Activated B cell treated with CpG ODN at 0.5 μM for 24 hours (primary cell): ENCODE measurements around the gene DUSP10. TPM values are rescaled to one million over a fixed set of nuclear protein-coding genes. Genes with fewer than 3 reads are reported as not detected.

Source experiments
- ATAC-seq: fragments of 200-7000 bp; cut with Tn5 transposase; one replicate; pipeline ENCODE4 v1.10.0; 2021; ENCODE audit warnings: low read depth, mild to moderate bottlenecking, moderate library complexity
- CTCF ChIA-PET: fragments of 350-600 bp; sonication (Branson Sonifier 250); formaldehyde crosslinking; loops from one replicate; lab custom pipeline; 2021; ENCODE audit warnings: antibody characterized with exemption; lab: Charles Lee
- POLR2A ChIA-PET: fragments of 350-600 bp; sonication (Branson Sonifier 250); formaldehyde crosslinking; loops from one replicate; lab custom pipeline; 2021; ENCODE audit warnings: antibody characterized with exemption; lab: Charles Lee
- DNase-seq: peaks from one replicate; pipeline ENCODE4 v3.0.0; 2022
- H3K27ac Mint-ChIP-seq: one replicate; pipeline ENCODE4 v1.8.0; 2020; ENCODE audit warnings: mixed read lengths
- H3K27me3 Mint-ChIP-seq: one replicate; pipeline ENCODE4 v1.8.0; 2021; ENCODE audit warnings: mixed read lengths
- H3K36me3 Mint-ChIP-seq: one replicate; pipeline ENCODE4 v1.8.0; 2021; ENCODE audit warnings: low read depth, mixed read lengths
- H3K4me1 Mint-ChIP-seq: one replicate; pipeline ENCODE4 v1.8.0; 2021; ENCODE audit warnings: mixed read lengths
- H3K4me3 Mint-ChIP-seq: one replicate; pipeline ENCODE4 v1.8.0; 2020; ENCODE audit warnings: mild to moderate bottlenecking, mixed read lengths
- H3K9me3 Mint-ChIP-seq: one replicate; pipeline ENCODE4 v1.8.0; 2020; ENCODE audit warnings: mixed read lengths
- CTCF ChIP-seq: fragments of 200-600 bp; IDR thresholded peaks from one replicate; pipeline ENCODE4 v1.8.0; 2022; ENCODE audit warnings: antibody characterized with exemption, mild to moderate bottlenecking
- intact Hi-C: fragments of 100-400 bp; cut with micrococcal nuclease; formaldehyde crosslinking; loops from one replicate; pipeline ENCODE4 v1.15.1; 2024
- total RNA-seq: library from RNA; stranded (reverse); gene quantifications from 2 replicates; pipeline ENCODE4 v1.2.3, GENCODE V29; 2022

The DUSP10 gene
- total RNA-seq, 1 donor from 2014 or later: 39.5 TPM

DNA sequence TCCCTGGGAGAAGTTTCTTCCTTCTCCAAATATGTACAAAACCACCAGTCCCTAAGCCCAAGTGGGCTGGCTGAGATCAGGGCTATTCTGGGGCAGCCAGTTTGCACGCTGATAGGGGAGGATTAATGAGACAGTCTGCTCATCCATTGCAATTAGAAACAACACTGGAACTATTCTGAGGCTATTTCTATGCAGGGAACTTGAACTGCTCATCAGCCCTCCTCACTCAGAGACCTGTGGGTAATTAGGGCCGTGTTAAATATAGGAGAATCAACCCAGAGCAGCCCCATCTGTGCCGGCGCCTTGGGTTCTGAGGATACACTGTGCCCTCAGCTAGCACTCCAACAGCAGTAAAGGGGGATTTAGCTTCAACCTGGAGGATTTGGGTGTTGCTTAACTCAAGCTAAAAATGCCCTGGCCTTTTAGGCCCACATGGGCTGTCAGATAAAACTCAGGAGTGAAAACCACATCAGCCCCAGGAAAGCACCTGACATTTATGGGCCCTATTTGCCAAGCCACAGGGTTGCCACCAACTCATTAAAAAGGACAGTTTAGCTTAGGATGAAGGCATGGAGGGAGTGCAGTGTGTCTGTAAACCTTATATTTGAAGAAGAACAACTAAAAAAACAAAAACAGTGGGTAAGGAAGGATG lies 53.9 kb downstream of the DUSP10 start:
- no peak for TF ChIP-seq CTCF
- Mint-ChIP-seq H3K36me3 (no peaks in the 10 kb centered on the region), H3K4me3 (no peak overlapping the region), H3K27me3 (no peaks in the 10 kb centered on the region), H3K9me3 (no peaks in the 10 kb centered on the region), H3K27ac (no peak overlapping the region), H3K4me1 (no peaks in the 10 kb centered on the region)
- ChIA-PET CTCF (no interaction called here), POLR2A (interaction anchor here (0.5 kb wide), 1 partner anchor 322 kb away, joined by 6 read pairs; no protein-coding TSS in a partner anchor)
- intact Hi-C loops: no loop called here
- DNase-seq (no peak), ATAC-seq (no peak)

GRCh38 chr1:221683681-221684080 lies 58.2 kb downstream of the DUSP10 start:
- H3K9me3 Mint-ChIP-seq: peaks cover 16% of the 10 kb centered on the region
- no peak for TF ChIP-seq CTCF
- POLR2A ChIA-PET: no interaction called here
- no peaks in the 10 kb centered on the region for H3K27me3 Mint-ChIP-seq
- no peak overlapping the region for H3K4me3 Mint-ChIP-seq
- peaks cover 3% of the 10 kb centered on the region for H3K36me3 Mint-ChIP-seq
- CTCF ChIA-PET: no interaction called here
- H3K27ac Mint-ChIP-seq: no peak overlapping the region
- ATAC-seq: no peak
- DNase-seq: no peak
- H3K4me1 Mint-ChIP-seq: no peaks in the 10 kb centered on the region
- intact Hi-C loops: no loop called here

DNA sequence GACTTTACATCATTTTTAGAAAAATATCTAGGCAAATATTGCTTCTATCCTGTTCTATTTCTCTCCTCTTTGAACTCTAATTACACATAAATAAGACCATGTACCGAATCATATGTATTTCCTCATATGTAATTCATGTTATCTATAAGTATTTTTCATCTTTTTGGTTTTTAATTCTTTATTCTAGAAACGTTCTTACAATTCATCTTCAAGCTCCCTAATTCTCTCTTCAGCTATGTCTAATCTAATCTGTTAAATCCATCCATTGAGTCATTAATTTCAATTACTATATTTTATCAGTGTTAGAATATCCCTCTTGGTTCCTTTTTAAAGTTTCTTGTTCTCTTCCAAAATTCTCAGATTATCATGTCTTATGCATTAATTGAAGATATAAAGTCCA lies 61.8 kb downstream of the DUSP10 start:
- no peaks in the 10 kb centered on the region for H3K27me3 Mint-ChIP-seq
- ChIA-PET POLR2A (no interaction called here), CTCF (no interaction called here)
- ATAC-seq: no peak
- TF ChIP-seq CTCF: no peak
- no peak overlapping the region for H3K27ac Mint-ChIP-seq
- intact Hi-C loops: no loop called here
- no peak for DNase-seq
- no peaks in the 10 kb centered on the region for H3K4me1 Mint-ChIP-seq
- H3K36me3 Mint-ChIP-seq: peaks cover 3% of the 10 kb centered on the region
- H3K9me3 Mint-ChIP-seq: peaks cover 16% of the 10 kb centered on the region
- no peak overlapping the region for H3K4me3 Mint-ChIP-seq

GRCh38 chr1:221678014-221678413 lies 63.9 kb downstream of the DUSP10 start:
- intact Hi-C loops: no loop called here
- DNase-seq (no peak), ATAC-seq (no peak)
- ChIA-PET CTCF (no interaction called here), POLR2A (no interaction called here)
- Mint-ChIP-seq H3K9me3 (peaks cover 16% of the 10 kb centered on the region), H3K27me3 (no peaks in the 10 kb centered on the region), H3K36me3 (peaks cover 3% of the 10 kb centered on the region), H3K4me3 (no peak overlapping the region), H3K4me1 (no peaks in the 10 kb centered on the region), H3K27ac (no peak overlapping the region)
- no peak for TF ChIP-seq CTCF

DNA sequence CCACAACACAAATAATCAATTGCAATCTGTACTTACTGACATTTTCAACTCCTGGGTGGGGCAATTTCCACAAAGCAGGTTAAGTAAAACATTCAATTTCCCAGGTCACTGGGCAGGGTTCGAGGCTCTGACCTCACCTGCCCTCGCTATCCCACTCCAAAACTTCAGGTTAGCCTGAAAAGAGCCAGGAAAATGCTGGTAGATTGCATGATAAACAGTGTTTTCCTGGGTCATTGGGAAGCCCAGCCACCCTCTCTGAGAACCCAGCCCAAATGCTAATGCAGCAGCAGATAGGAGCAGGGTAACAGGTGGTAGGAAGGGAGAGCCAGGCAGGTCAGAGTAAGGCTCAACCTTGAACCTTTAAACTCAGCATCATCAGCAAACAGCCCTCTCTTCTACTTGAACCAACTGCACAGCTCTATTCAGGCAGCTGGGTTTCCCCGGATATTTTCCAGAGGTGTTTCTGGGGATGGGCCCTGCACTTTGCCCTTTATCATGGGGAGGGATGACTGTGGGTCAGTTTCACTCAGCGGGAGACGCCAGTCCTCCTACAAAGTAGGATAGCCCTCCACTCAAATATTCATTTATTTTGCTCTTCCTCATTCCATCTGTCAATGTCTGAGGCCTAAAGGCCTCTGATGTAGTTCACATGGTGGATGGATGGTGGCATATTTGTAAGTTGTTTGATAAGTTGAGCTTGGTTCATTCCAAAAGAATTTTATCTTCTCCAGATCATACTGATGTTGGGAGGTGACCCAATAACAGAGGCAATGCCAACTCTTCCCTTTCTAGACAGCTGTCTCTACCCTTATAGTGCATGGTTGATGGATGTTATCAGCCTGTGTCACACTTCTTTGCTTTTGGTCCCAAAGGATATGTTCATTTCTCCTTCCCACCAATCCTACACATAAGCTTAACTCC lies 65.7 kb downstream of the DUSP10 start:
- POLR2A ChIA-PET: no interaction called here

More for the DNA sequence above, 65.7 kb downstream of the DUSP10 start:
- CTCF ChIA-PET: no interaction called here
- H3K9me3 Mint-ChIP-seq: peaks cover 13% of the 10 kb centered on the region
- TF ChIP-seq CTCF: no peak
- H3K4me1 Mint-ChIP-seq: no peaks in the 10 kb centered on the region
- no peak for ATAC-seq
- intact Hi-C loops: no loop called here
- H3K27ac Mint-ChIP-seq: no peak overlapping the region
- no peaks in the 10 kb centered on the region for H3K27me3 Mint-ChIP-seq
- peaks cover 3% of the 10 kb centered on the region for H3K36me3 Mint-ChIP-seq
- no peak for DNase-seq
- H3K4me3 Mint-ChIP-seq: no peak overlapping the region
